ENCODE measurements around the gene ALOX5.

- no peak for TF ChIP-seq CTCF (IDR thresholded peaks at IDR 0.05; ENCODE audit: insufficient read depth, low read length)
- TF ChIP-seq REST (IDR thresholded peaks at IDR 0.05; ENCODE audit: insufficient replicate concordance, low read depth) = no peak
- no peak for TF ChIP-seq SPI1 (IDR thresholded peaks at IDR 0.05; ENCODE audit: borderline replicate concordance, low read depth)
- TF ChIP-seq POLR2AphosphoS5 (IDR thresholded peaks at IDR 0.05; ENCODE audit: low read depth) = no peak
Measured at GRCh38 chr10:45371560-45371959, 2.5 kb upstream of the ALOX5 start.
